ENCODE results near the gene TMTC4.

Gene TMTC4

GRCh38 chr13:100597253-100597652, 77.3 kb downstream of the TMTC4 start:
- no peak for TF ChIP-seq CTCF (IDR thresholded peaks at IDR 0.05; ENCODE audit: low read depth, low read length, missing control alignments)
- no peak for DNase-seq (ENCODE audit: low read depth)
- in situ Hi-C loops (cut with HindIII; ENCODE audit: low sequenced_read_pairs): loop anchor here (5.0 kb wide), 1 partner anchor 60 kb away; no protein-coding TSS in a partner anchor
- no peak overlapping the region for H3K4me3 ChIP-seq (ENCODE audit: low read depth, low read length)

GRCh38 chr13:100596516-100596915, 78.1 kb downstream of the TMTC4 start:
- TF ChIP-seq CTCF (IDR thresholded peaks at IDR 0.05; ENCODE audit: low read depth, low read length, missing control alignments): no peak
- H3K4me3 ChIP-seq (ENCODE audit: low read depth, low read length): no peak overlapping the region
- in situ Hi-C loops (cut with HindIII; ENCODE audit: low sequenced_read_pairs): loop anchor here (5.0 kb wide), 1 partner anchor 61 kb away; no protein-coding TSS in a partner anchor
- DNase-seq (ENCODE audit: low read depth): no peak

GRCh38 chr13:100594731-100595130, 79.9 kb downstream of the TMTC4 start:
- H3K4me3 ChIP-seq (ENCODE audit: low read depth, low read length): no peak overlapping the region
- DNase-seq (ENCODE audit: low read depth): no peak
- in situ Hi-C loops (cut with HindIII; ENCODE audit: low sequenced_read_pairs): loop anchor here (5.0 kb wide), 1 partner anchor 63 kb away; no protein-coding TSS in a partner anchor
- peak; percentile 25 for TF ChIP-seq CTCF (IDR thresholded peaks at IDR 0.05; ENCODE audit: low read depth, low read length, missing control alignments)

- in situ Hi-C loops (cut with HindIII; ENCODE audit: low sequenced_read_pairs): no loop called here
- no peak overlapping the region for H3K4me3 ChIP-seq (ENCODE audit: low read depth, low read length)
- no peak for TF ChIP-seq CTCF (IDR thresholded peaks at IDR 0.05; ENCODE audit: low read depth, low read length, missing control alignments)
- DNase-seq (ENCODE audit: low read depth): no peak
Measured at GRCh38 chr13:100594255-100594654, 80.3 kb downstream of the TMTC4 start.

- DNase-seq (ENCODE audit: low read depth): no peak
- H3K4me3 ChIP-seq (ENCODE audit: low read depth, low read length): no peak overlapping the region
- in situ Hi-C loops (cut with HindIII; ENCODE audit: low sequenced_read_pairs): no loop called here
Measured at GRCh38 chr13:100589178-100589725, 85.3 kb downstream of the TMTC4 start.

GRCh38 chr13:100588331-100589177, 86.0 kb downstream of the TMTC4 start, which contains the start of gene GGACT:
TSS of gene GGACT (minus strand) at chr13:100588789. CDS start at chr13:100532591, 56,198 bp downstream.
- in situ Hi-C loops (cut with HindIII; ENCODE audit: low sequenced_read_pairs): no loop called here
- peak; percentile 33 for TF ChIP-seq CTCF (IDR thresholded peaks at IDR 0.05; ENCODE audit: low read depth, low read length, missing control alignments)
- peak within 1 kb of the TSS; percentile 40 for H3K4me3 ChIP-seq (ENCODE audit: low read depth, low read length)
- DNase-seq (ENCODE audit: low read depth): no peak

More at GRCh38 chr13:100589178-100589725, 85.3 kb downstream of the TMTC4 start:
- TF ChIP-seq CTCF (IDR thresholded peaks at IDR 0.05; ENCODE audit: low read depth, low read length, missing control alignments): no peak
